ENCODE measurements around the gene CORIN.
"Not testable (repeated sequence)": the region's sequence is repeated elsewhere in the genome, so short reads cannot be mapped to it uniquely, and the experiment has no call there.

Gene CORIN

DNA sequence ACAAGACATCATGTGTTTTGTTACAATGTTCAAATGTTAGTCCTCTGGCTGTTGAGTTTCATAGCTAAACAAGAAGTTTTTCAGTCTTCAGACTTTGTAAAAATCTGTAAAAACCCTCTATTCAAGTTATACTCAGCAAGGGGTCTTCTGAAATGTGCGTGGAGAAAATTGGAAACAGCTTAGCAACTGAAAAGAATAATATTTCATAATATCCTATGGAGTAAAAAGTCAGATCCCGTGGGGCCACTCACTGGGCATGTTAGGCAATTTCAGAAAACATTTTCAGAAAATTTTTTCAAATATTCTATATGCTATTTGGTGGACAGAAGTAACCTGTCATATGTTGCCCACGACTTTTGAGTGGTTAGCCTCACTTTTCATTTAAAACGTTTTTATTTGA, 118.3 kb downstream of the CORIN start:
- DNase-seq = no peak

- DNase-seq = no peak
These were observed 119.2 kb downstream of the CORIN start for GRCh38 chr4:47718696-47719095.

DNA sequence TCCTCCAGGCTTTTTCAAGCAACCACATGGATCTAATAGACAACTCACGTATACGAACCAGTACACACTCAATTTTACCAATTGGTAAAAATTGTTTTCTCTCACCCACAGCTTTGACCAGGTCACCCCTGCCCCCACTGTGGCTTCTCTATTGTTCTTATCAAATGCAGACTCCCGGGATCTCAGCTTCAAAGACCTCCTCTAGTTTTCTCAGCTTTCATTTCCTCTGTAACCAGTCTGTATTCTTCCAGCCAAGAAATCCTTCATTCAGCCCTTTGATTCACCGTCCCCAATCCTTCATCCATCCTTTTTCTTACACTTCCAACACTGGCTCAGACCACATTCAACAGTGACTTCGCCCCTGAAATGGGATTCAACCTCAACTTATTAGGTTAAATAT, 120.7 kb downstream of the CORIN start:
- DNase-seq = no peak

- no peak for DNase-seq
These were observed 122.0 kb downstream of the CORIN start for GRCh38 chr4:47715716-47716416.

- DNase-seq = no peak
These were observed 123.6 kb downstream of the CORIN start for GRCh38 chr4:47714269-47714668.

DNA sequence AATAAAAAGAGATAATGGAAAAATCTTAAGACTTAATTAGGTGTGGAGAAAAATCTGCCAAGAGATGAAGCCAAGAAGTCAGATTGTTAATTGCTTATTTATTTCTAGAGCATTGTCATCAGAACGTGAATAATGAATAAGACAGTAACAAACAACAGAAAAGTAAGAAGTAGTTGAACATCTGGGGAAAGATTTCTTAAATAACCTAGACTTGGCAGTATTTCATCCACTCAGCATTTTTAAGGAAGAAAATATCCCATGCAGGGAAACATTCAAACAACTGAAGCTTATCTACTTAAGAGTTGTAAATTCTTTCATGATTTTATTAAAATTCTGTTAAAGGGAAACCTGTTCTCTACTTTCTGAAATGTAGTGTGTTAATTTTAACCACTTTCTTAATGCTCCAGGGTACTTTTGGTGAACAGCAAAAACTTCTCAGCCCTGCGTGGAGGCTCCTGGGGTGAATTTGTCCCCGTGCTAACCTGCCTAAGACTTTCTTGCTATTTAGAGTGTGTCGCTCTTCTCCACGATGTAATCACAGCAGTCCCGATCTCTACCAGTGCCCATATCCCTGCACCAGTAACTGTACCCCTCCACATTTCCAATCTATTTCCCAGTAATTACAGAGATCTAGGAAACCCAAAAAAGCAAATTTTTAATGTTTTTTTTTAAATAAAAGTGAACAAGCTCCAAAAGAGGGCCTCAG, 124.6 kb downstream of the CORIN start:
- DNase-seq = no peak

DNA sequence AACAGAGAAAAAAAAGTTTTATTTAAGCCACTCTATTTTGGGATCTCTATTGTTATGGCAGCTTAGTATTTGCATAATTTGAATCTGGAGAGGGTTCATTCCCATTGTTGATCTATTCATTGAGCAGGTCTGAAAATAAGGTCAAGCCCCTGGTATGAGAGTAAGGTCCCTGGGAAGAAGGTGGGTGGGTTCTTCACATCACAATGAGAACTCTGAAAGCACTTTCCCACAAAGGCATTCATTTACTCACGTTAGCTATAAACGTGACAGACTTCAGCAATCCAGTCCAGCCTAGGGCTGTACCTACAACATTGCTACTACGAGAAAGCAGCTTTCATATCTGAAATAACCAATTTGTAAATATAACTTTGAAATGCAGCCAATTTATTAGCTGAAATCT, 126.2 kb downstream of the CORIN start:
- no peak for DNase-seq

DNA sequence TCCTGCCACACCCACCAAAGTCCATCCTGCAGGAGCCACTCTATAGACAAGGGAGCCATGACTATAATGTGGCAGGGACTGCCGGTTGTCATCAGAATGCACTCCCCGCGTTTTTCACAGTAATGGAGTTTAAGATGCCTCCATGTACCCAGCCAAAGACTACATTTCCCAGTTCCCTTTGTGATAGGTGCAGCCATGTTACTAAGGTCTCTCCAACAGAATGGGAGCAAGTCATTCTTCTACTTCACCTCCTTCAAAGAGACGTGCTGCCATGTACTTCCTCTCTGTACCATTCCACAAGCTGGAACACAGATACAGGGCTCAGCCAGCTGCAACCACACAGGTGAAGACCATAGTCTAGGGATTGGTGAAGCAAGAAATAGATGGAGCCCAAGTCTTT, 126.7 kb downstream of the CORIN start:
- DNase-seq = no peak

DNA sequence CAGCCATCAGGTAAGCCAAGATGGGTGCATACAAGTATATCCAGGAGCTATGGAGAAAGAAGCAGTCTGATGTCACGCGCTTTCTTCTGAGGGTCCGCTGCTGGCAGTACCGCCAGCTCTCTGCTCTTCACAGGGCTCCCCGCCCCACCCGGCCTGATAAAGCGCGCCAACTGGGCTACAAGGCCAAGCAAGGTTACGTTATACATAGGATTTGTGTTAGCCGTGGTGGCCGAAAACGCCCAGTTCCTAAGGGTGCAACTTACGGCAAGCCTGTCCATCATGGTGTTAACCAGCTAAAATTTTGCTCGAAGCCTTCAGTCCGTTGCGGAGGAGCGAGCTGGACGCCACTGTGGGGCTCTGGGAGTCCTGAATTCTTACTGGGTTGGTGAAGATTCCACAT, 131.5 kb downstream of the CORIN start:
- not testable (repeated sequence) for DNase-seq

DNA sequence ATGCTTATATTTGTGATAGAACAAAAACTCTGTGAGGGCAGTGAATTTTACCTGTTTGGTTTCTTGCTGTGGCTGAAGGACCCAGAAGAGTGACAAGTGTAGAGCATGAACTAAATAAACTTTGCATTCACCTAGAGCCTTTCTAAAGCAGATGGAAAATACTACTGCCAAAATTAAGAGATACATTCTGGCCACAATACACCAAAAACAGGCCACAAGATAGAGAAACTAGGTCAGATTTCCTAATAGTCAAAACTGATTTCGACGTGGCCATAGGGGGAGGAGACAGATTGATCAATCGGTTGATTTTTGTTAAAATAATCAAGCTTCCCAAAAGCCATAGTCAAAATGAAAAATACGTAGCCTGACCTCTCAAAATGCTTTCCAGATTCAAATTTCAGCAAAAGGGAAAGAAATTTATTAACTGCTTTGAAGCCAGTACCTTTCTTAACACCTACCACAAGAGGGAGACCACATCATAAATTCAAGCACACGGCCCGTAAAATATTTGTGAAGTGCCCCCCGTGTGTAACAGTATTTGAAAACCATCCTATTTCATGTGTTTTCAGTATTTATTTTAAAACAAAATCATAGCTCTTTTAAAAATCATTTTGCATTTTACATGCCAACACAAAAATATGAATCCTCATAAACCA, 132.4 kb downstream of the CORIN start:
- peak; percentile 27 for DNase-seq

DNA sequence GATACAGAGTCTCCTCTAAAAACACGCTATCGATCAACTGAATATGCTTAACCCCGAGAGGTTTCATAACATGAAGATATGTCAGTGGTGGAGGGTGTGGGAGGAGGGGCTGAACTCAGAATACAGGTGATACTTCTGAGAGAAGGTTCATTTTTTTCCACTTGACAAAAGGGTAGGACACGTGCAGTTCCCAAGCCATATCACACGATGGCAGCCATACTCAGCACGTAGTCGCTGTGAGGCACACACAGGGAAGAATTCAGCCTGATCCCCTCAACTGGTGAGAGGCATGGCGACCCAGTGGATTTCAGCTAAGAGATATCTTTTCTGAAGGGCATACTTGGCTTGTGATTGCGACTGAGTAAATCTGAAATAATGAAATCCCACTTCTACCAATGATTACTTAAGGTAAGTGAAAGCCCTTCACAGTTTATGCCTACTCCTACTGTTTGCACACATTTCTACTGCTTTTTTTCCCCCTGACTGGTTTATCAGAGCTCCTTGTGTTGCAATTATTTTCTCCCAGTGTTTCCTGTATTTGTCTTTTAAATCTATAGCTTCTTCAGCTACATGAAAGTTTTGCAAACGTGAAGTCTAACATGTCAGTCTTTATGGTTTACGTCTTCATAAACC, 133.1 kb downstream of the CORIN start:
- peak; percentile 45 for DNase-seq

GRCh38 chr4:47703956-47704355, 133.9 kb downstream of the CORIN start:
- DNase-seq = no peak

DNA sequence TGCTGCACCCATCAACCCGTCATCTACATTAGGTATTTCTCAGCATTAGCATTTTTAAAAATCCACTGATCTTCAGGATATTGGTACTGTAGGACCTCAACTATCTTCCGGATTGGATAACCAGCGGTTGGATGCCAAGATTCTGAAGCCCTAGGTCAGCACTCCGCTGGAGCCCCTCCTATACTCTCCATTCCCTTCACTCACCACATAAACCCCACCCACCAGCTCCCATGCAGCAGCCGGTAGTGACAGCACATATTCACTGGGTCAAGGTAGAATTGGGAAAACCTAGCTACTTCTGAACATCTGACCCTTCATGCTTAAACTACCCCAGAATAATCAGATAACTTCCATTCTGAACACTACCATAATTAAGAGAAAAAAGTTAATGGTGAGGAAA, 134.9 kb downstream of the CORIN start:
- DNase-seq = no peak

DNA sequence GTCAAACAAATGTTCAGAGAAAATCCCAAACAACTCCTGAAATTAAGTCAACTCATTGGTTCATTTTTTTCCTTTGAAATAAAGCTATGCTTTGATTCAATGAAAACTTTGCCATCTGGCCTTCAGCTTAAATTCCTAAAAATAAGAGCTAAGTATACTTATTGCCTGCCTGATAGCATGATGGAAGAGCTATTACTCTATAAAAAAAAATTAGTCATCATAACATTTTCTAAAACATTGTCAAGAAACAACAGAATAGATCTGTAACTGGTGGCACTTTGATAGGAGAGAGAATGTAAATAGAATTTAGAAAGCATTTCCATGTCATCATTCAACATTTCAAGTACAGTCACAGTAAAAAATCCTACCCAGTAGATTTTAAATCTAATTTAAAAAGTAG, 136.6 kb downstream of the CORIN start:
- no peak for DNase-seq

DNA sequence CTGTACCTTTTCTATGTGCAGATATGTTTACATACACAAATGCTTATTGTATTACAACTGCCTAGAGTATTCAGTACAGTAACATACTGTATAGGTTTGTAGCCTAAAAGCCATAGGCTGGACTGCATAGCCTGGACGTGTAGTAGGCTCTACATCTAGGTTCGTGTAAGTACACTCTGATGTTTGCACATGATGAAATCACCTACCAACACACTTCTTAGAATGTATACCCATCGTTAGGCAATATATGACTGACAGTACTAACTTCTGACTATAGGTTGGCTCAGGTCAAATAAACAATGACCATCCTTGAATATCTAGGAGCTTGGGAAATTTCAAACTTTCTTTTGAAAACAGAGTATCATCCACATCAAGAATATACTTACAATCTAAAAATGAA, 139.0 kb downstream of the CORIN start:
- DNase-seq = no peak

DNA sequence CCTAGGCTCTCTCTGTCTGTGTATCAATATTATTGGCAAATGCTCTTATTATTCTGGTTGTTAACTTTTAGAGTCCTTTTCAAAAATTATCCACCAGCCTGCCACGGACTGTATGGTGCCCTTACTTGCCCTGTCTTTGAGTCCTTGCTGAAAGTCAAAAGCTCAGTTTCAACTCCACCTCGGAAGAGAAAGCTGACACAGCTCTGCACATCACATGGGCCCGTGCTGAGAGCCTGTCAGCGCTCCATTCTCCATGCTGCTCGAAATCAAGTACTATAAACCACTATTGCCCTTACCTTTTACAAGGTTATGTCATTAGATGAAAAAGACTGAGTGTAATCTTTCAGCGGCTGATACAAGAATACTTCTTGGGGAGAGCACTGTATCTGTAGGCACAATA, 141.0 kb downstream of the CORIN start:
- no peak for DNase-seq

- DNase-seq = peak; percentile 44
These were observed 142.6 kb downstream of the CORIN start for GRCh38 chr4:47695260-47695659.

- no peak for DNase-seq
These were observed 143.5 kb downstream of the CORIN start for GRCh38 chr4:47694322-47694721.

DNA sequence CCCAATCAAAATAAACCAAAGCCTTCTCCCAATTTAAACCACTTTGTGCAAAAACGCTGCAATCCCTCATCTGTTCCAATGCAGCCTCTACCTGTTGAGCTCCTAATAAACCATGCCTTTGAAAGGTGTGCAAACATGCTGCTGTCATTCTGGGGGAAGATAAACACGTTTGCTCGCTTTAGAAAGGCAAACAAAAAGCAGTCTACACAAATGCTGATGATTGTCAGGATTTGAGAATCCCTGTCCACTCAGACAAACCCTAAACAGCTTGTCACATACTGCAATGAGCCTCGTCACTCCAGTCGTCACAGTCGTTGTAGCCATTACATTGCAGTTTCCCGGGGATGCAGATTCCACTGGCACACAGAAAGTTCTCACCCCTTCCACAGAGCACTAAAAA, 145.2 kb downstream of the CORIN start:
- no peak for DNase-seq

DNA sequence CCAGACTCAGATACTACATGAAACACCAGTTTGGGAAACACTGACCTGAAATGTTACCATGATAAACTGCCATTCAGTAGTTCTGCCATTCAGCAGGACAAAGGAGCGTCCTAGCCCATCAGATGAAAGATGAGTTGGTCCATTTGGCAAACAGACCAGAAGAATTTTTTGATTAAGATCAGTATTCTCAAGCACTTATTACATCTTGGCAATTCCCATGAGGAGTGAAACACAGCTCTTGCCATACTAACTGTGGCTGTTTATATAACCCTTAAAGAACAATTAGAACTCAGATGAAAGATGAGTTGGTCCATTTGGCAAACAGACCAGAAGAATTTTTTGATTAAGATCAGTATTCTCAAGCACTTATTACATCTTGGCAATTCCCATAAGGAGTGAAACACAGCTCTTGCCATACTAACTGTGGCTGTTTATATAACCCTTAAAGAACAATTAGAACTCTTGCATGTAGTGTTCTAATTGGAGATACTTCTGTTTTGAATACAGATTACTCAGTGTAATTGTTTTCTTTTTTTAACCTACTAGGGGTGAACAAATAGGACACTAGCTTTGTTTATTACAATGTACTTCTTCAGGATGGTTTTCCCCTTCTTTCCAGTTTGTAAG, 146.0 kb downstream of the CORIN start:
- not testable (repeated sequence) for DNase-seq

DNA sequence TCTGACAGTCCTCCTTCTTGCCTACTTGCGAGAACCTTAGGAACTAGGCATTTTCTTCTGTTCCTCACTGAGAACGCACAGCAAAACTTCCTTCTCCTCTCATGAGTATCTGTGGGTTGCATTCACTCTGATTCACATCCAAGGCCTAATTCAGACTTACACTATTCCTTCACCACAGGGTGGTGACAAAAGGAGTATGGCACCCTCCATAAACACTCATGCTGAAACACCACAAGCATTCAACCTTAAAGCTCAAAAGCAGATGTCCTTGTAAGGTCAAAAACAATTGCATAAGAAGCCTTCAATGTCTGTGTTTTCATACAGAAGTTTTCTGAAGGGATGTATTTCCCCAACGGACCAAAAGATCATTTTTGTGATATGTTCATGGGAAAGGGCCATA, 147.3 kb downstream of the CORIN start:
- DNase-seq = no peak

DNA sequence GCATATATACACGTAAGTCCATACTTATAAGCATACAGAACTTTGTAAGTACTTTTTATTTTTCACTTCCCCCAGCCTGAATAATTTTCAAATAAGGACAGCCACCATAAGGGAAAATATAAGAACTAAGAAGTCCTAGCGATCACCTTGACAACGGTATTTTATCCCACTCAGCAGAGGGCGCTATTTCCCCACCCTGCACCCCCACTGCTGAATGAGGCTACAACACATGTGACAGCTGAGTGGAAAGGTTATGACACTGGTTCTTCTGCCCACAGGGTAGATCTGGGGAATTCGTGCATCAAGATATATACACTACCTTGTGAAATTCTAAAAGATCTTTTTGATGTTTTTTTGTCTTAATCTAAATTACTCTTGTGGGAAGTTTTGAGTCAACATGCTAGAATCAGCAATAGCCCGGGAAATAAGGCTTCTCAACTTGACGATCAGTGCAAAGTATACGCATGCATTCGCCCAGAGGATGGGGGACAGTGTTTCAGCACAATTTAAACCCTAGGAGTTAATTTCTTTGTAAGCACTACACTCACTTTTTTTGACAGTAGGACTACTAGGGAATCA, 151.5 kb downstream of the CORIN start:
- DNase-seq = no peak

- DNase-seq = no peak
These were observed 162.1 kb downstream of the CORIN start for GRCh38 chr4:47675806-47676205.

All from fibroblast of skin of abdomen (primary cell).